BLaER1 (cell line): ENCODE measurements around the gene RABGAP1.

Experiments
- H3K27ac ChIP-seq: shearing (Covaris generic); formaldehyde crosslinking; 2 replicates; pipeline ENCODE4 v1.8.1; 2022
- H3K27me3 ChIP-seq: shearing (Covaris generic); formaldehyde crosslinking; 2 replicates; pipeline ENCODE4 v1.8.1; 2022
- H3K36me3 ChIP-seq: shearing (Covaris generic); formaldehyde crosslinking; 2 replicates; pipeline ENCODE4 v1.8.1; 2022
- H3K4me1 ChIP-seq: shearing (Covaris generic); formaldehyde crosslinking; 2 replicates; pipeline ENCODE4 v1.8.1; 2022
- H3K4me2 ChIP-seq: shearing (Covaris generic); formaldehyde crosslinking; 2 replicates; pipeline ENCODE4 v1.8.1; 2022
- H3K4me3 ChIP-seq: shearing (Covaris generic); formaldehyde crosslinking; 2 replicates; pipeline ENCODE4 v1.8.1; 2022
- H3K9ac ChIP-seq: shearing (Covaris generic); formaldehyde crosslinking; 2 replicates; pipeline ENCODE4 v1.8.1; 2022
- H3K9me3 ChIP-seq: shearing (Covaris generic); formaldehyde crosslinking; 2 replicates; pipeline ENCODE4 v1.8.1; 2022
- H4K20me1 ChIP-seq: shearing (Covaris generic); formaldehyde crosslinking; 2 replicates; pipeline ENCODE4 v1.8.1; 2022
- Cebpa-rat ChIP-seq: shearing (Covaris generic); IDR thresholded peaks from 2 replicates; pipeline ENCODE4 v1.8.1; 2022

RABGAP1 gene

DNA sequence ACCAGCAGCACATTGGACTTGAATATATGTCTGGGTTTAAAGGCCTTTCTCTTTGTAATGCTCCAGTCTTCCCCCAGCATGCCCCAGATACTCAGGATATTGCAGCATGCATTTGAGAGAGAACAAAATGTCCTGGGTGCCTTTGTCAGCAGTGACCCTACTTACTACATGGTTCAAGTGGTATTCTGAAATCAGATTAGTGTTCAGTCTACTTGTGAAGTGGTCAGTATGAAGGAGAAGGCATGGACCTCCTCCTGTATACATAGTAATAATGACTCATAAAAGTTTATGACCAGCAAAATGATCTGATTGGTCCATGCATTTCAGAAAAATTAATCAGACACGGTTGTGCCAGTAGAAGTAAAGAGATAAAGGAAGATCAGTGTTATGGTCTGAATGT is 118.0 kb downstream of the RABGAP1 start:
- Histone ChIP-seq H3K27me3 (no peaks in the 10 kb centered on the region), H4K20me1 (no peaks in the 10 kb centered on the region), H3K4me1 (peaks cover 2% of the 10 kb centered on the region), H3K4me2 (no peak overlapping the region), H3K9ac (no peak overlapping the region), H3K4me3 (no peak overlapping the region), H3K27ac (no peak overlapping the region), H3K36me3 (peaks cover 22% of the 10 kb centered on the region), H3K9me3 (no peaks in the 10 kb centered on the region)
- no peak for TF ChIP-seq Cebpa-rat

DNA sequence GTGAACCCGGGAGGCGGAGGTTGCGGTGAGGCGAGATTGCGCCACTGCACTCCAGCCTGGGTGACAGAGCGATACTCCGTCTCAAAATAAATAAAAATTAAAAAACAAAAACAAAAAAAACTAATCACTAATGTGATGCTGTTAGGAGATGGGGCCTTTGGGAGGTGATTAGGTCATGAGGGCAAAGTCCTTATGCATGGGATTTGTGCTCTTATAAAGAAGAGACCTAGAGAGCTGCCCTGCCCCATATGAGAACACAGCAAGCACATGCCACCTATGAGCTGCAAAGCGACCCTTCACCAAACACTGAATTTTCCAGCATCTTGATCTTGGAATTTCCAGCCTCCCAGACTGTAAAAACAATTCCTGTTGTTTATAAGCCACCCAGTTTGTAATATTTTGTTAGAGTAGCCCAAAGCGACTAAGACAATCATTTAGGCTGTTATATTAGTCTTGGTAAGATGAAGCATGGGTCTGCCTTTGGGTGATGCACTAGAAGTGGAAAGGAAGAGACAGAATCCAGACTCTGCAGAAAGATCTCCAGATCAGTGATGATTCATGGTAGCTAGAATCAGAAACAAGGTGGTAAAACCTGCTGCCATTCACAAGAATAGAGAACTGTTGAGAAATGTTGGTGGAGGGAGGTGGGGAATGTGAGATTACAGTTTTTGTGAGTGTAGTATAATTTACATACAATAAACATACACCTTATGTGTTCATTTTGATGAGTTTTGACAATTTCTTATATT is 118.8 kb downstream of the RABGAP1 start:
- Histone ChIP-seq H4K20me1 (no peaks in the 10 kb centered on the region), H3K27ac (no peak overlapping the region), H3K9me3 (no peaks in the 10 kb centered on the region), H3K27me3 (no peaks in the 10 kb centered on the region), H3K9ac (no peak overlapping the region), H3K4me3 (no peak overlapping the region), H3K4me1 (no peaks in the 10 kb centered on the region), H3K4me2 (no peak overlapping the region), H3K36me3 (peaks cover 23% of the 10 kb centered on the region)
- no peak for TF ChIP-seq Cebpa-rat

DNA sequence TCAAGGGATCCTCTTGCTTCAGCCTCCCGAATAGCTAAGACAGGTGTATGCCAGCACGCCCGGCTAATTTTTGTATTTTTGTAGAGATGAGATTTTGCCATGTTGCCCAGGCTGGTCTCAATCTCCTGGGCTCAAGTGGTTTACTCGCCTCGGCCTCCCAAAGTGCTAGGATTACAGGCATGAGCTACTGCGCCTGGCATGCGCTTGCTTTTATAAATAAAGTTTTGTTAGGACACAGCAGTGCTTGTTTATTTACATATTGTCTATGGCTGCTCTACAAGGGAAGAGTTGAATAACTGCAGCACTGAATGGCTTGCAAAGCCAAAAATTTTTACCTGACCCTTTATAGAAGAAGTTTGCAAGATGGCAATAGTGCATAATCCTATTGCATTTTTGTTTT is 120.4 kb downstream of the RABGAP1 start:
- Histone ChIP-seq H3K27me3 (no peaks in the 10 kb centered on the region), H4K20me1 (no peaks in the 10 kb centered on the region), H3K4me2 (no peak overlapping the region), H3K27ac (no peak overlapping the region), H3K9ac (no peak overlapping the region), H3K9me3 (no peaks in the 10 kb centered on the region), H3K36me3 (peaks cover 23% of the 10 kb centered on the region), H3K4me3 (no peak overlapping the region), H3K4me1 (no peaks in the 10 kb centered on the region)
- no peak for TF ChIP-seq Cebpa-rat

DNA sequence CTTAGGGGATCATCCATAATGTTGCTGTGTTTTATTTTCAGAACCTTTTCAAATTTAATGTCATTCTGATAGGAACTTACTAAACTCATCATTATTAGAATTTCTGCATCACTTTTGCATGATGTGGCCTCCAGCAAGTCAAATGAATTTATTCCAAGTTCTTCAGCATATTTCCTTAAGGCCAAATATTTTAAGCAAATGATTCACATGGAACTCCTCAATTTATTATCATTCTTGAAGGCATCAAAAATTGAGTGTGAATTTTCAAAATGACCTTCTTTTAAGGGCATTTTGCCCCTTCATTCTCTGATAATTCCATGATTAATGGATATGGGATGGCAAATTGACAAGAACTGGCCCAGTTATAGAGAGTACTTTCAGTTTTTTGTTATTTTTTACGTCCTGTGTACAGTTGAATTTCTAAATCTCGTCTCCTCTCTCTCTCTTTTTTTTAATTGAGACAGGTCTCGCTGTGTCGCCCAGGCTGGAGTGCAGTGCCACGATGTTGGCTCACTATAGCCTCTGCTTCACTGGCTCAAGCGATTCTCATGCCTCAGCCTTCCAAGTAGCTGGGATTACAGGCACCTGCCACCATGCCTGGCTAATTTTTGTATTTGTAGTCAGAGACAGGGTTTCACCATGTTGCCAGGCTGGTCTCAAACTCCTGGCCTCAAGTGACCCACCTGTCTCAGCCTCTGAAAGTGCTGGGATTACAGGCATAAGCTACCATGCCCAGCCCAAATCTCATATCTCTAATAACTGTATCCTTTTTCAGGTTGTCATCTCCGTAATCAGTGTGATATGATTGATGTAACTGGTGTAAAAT is 121.7 kb downstream of the RABGAP1 start:
- H4K20me1 ChIP-seq: no peaks in the 10 kb centered on the region
- H3K4me2 ChIP-seq: no peak overlapping the region
- H3K27ac ChIP-seq: no peak overlapping the region
- H3K4me3 ChIP-seq: no peak overlapping the region
- H3K9ac ChIP-seq: no peak overlapping the region
- no peak for TF ChIP-seq Cebpa-rat
- H3K4me1 ChIP-seq: no peaks in the 10 kb centered on the region
- H3K36me3 ChIP-seq: peaks cover 34% of the 10 kb centered on the region
- no peaks in the 10 kb centered on the region for H3K9me3 ChIP-seq
- H3K27me3 ChIP-seq: no peaks in the 10 kb centered on the region

DNA sequence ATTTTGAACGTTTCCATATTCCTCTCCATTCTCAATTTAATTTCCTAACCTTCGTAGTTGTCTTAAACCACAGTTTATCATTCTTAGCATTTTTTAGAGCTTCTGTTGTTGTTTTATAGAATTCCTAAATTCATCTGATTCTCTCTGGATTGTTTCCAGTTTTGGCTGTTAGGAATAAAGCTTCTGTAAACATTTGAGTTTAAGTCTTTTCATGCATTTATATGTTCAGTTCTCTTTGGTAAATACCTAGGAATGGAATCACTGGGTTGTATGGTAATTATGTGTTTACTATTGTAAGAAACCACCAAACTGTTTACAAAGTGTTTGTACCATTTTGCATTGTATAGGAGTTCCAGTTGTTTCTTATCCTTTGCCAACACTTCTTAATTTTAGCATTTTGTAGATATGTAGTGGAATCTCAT is 122.4 kb downstream of the RABGAP1 start:
- Histone ChIP-seq H3K4me3 (no peak overlapping the region), H3K36me3 (peaks cover 40% of the 10 kb centered on the region), H3K27me3 (no peaks in the 10 kb centered on the region), H3K4me1 (no peaks in the 10 kb centered on the region), H4K20me1 (no peaks in the 10 kb centered on the region), H3K9me3 (no peaks in the 10 kb centered on the region), H3K4me2 (no peak overlapping the region), H3K9ac (no peak overlapping the region), H3K27ac (no peak overlapping the region)
- no peak for TF ChIP-seq Cebpa-rat

DNA sequence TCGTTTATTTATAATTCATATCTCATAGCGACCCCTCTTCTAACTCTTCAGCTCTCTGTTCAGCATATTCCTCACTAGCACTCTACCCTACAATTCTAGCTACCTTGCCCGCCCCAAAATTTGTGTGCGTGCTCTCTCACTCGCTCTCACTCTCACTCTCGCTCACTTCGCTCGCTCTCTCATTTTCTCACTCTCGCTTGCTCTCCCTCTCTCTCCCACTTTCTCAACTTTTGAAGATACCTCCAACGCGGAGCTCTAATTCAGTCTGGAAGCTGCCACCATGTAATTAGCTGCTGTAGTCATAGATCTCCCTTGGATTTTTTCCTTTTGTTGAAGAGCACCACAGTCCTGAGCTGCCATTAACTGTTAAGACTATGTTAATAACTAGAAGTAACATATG is 123.1 kb downstream of the RABGAP1 start:
- H4K20me1 ChIP-seq: no peaks in the 10 kb centered on the region
- peaks cover 40% of the 10 kb centered on the region for H3K36me3 ChIP-seq
- no peak overlapping the region for H3K27ac ChIP-seq
- H3K27me3 ChIP-seq: no peaks in the 10 kb centered on the region
- no peak overlapping the region for H3K9ac ChIP-seq
- H3K4me3 ChIP-seq: no peak overlapping the region
- H3K4me2 ChIP-seq: no peak overlapping the region
- H3K9me3 ChIP-seq: no peaks in the 10 kb centered on the region
- H3K4me1 ChIP-seq: no peaks in the 10 kb centered on the region
- no peak for TF ChIP-seq Cebpa-rat

DNA sequence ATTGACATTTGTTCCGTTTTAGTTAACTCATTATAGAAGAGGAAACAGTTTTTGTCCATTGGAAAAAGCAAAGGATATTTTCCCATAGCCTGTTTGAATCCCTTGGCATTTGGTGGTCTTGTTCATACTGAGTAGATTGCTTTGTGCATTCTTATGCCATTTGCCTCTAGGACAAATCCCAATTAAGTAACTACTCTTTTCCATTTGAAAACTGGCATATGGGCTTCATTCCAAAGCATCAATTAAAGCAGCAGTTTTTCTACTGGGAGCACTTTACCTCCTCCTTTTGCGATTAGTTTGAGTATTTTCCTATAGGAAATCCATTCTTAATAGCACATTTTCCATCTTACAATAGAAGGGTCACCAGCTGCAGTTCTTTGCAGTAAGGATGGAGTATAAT is 123.9 kb downstream of the RABGAP1 start:
- no peak for TF ChIP-seq Cebpa-rat
- no peak overlapping the region for H3K4me2 ChIP-seq
- no peak overlapping the region for H3K4me3 ChIP-seq
- peaks cover 43% of the 10 kb centered on the region for H3K36me3 ChIP-seq
- no peak overlapping the region for H3K27ac ChIP-seq
- H3K9ac ChIP-seq: no peak overlapping the region
- H3K4me1 ChIP-seq: no peaks in the 10 kb centered on the region
- no peaks in the 10 kb centered on the region for H3K27me3 ChIP-seq
- no peaks in the 10 kb centered on the region for H3K9me3 ChIP-seq
- H4K20me1 ChIP-seq: no peaks in the 10 kb centered on the region

DNA sequence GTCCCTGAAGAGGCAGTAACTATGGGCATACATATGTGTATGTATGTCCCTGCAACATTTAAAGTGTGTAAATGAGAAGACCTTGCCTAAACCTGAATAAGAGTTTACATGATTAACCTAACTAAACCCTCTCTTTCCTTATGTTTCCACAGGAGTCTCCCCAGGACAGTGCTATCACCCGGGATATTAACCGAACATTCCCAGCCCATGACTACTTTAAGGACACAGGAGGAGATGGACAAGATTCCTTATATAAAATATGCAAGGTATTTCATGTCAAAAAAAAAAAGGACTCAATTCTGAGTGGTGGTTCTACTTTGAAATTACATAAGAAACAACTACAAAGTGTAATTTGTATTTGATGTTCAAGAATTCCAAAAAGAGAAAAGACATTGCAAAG is 124.4 kb downstream of the RABGAP1 start:
- Histone ChIP-seq H3K4me2 (no peak overlapping the region), H3K4me3 (no peak overlapping the region), H3K27me3 (no peaks in the 10 kb centered on the region), H4K20me1 (no peaks in the 10 kb centered on the region), H3K36me3 (peaks cover 46% of the 10 kb centered on the region), H3K27ac (no peak overlapping the region), H3K9me3 (no peaks in the 10 kb centered on the region), H3K4me1 (no peaks in the 10 kb centered on the region), H3K9ac (no peak overlapping the region)
- TF ChIP-seq Cebpa-rat: no peak

DNA sequence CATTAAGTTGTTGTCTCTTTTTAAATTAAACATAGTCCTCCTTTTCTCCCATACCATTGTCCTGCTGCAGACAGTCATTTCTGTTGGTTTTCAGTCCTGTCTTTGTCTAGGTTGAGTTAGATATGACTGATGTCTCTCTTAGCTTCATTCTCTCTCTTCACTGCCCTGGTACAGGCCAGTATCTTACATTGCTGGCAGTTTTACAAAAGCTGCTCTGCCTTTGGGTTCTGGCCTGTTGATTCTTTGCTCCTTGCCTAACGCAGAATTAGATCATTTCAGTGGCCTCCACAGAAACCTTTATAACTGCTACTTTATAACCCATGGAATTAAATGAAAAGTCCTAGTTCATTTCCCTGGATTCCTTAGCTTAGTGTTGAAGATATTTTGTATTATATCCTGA is 126.3 kb downstream of the RABGAP1 start:
- no peak overlapping the region for H3K9ac ChIP-seq
- H4K20me1 ChIP-seq: no peaks in the 10 kb centered on the region
- H3K27ac ChIP-seq: no peak overlapping the region
- no peak overlapping the region for H3K4me2 ChIP-seq
- no peaks in the 10 kb centered on the region for H3K4me1 ChIP-seq
- no peak overlapping the region for H3K4me3 ChIP-seq
- H3K27me3 ChIP-seq: no peaks in the 10 kb centered on the region
- no peak for TF ChIP-seq Cebpa-rat
- H3K36me3 ChIP-seq: peaks cover 61% of the 10 kb centered on the region
- no peaks in the 10 kb centered on the region for H3K9me3 ChIP-seq

DNA sequence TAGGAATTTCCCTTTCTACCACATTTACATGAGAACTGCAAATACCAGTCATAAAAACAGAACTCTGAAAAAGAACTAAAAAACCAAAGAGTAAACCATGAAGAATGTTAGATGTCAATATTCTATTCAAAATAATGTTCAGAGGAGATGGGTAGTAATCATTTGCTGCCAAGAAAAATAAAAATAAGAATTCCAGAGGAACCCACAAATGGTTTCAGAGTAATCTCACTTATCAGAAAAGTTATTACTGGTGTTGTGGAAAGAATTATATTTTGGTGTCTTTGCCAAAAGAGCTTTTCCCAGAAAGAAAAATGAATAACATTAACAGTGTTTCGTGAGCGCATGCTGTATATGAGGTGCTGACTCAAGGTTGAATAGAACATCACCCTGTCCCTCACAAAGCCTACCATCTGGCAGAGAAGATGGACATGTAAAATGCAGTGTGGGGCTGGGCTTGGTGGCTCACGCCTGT is 128.2 kb downstream of the RABGAP1 start:
- no peak for TF ChIP-seq Cebpa-rat
- H3K4me3 ChIP-seq: no peak overlapping the region
- H4K20me1 ChIP-seq: no peaks in the 10 kb centered on the region
- no peaks in the 10 kb centered on the region for H3K27me3 ChIP-seq
- no peak overlapping the region for H3K4me2 ChIP-seq
- no peak overlapping the region for H3K27ac ChIP-seq
- H3K4me1 ChIP-seq: no peaks in the 10 kb centered on the region
- H3K36me3 ChIP-seq: peaks cover 80% of the 10 kb centered on the region
- no peak overlapping the region for H3K9ac ChIP-seq
- H3K9me3 ChIP-seq: no peaks in the 10 kb centered on the region
